Activated CD4-positive, CD25-positive, alpha-beta regulatory T cell (primary cell): ENCODE data around the gene AAMDC.

ENCODE experiments used
- DNase-seq, 4 experiments: peaks; one replicate each; lab custom pipeline; 2025; lab: John Stamatoyannopoulos, UW

Gene AAMDC

GRCh38 chr11:77820565-77821348 lies at the start of gene AAMDC, which contains the start of gene RSF1:
TSS of gene AAMDC (plus strand) at chr11:77821144. CDS start at chr11:77842497, 21,353 bp downstream.
TSS of gene RSF1 (minus strand) at chr11:77820722. CDS start at chr11:77820714, 8 bp downstream.
- peak; percentile 94 to 99 (median 96) for DNase-seq

DNA sequence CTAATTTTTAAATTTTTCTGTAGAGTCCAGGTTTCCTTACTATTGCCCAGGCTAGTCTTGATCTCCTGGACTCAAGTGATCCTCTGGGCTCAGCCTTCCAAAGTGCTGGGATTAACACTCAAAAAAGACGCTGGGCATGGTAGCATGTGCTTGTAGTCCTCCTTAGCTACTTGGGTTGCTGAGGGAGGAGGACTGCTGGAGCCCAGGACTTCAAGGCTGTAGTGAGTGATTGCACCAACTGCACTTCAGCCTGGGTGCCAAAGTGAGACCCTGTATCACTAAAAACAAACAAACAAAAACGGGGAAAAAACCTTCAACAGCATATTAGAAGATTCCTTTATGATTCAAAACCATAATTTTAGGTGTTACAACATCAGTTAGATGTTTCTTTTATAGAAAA lies 45.0 kb upstream of the AAMDC start:
- no peak for DNase-seq

GRCh38 chr11:77776455-77776854 lies 44.5 kb upstream of the AAMDC start:
- DNase-seq, result no peak

- no peak for DNase-seq
Observed at GRCh38 chr11:77778118-77778517, 42.8 kb upstream of the AAMDC start.

DNA sequence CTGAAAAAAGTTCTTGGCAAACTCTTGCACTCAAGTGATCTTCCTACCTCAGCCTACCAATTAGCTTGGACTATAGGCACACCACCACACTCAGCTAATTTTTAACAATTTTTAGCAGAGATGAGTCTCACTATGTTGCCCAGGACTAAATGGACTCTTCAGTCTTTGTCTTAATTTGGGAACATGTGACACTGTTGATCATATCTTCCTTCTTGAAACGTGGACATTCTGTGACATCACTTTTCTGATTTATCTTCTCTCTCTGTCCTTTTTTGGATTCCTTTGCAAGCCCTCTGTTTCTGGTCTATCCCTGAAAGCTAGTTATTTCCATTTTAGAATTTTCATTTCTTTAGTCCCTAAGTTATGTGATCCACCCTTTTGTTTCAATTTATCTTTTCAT lies 42.4 kb upstream of the AAMDC start:
- DNase-seq, result no peak

- no peak for DNase-seq
Observed at GRCh38 chr11:77779935-77780334, 41.0 kb upstream of the AAMDC start.

DNA sequence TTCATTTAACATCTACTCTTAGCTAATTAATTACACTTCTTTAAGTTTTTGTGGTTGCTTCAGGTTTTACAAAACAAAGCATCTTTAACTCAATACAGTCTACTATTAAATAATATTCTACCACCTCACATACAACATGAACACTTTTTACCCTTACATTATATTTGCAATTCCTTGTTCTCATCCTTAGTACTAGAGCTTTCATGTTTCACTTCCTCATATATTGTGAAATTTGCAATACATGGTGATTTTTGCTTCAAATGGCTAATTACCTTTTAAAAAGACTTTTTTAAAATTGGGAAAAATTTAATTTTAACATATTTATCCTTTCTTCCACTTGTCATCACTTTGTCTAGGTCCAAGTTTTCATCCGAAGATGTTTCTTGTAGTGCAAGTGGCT lies 37.9 kb upstream of the AAMDC start:
- DNase-seq, result no peak

DNA sequence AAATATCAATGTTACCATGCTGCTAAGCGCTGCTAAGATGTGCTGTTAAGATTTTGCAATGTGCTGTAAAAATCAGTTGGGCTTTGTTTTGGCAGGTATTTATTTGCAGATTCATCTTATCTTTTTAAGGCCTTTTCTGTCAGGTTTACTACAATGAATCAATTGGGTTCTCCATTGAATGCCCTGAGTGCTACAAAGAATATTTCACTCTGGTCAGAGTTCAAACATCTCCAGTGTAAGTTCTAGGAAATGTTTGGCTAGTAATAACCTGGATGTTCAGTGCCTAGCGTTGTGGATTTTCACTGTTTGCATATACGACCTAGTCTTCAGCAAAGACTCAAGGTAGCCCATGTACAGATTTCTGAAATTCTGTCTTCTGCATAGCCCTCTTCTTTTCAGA lies 36.4 kb upstream of the AAMDC start:
- DNase-seq, result no peak

GRCh38 chr11:77789061-77789730 lies 31.7 kb upstream of the AAMDC start:
- DNase-seq, result no peak

GRCh38 chr11:77789731-77790476 lies 31.0 kb upstream of the AAMDC start:
- DNase-seq, result no peak

DNA sequence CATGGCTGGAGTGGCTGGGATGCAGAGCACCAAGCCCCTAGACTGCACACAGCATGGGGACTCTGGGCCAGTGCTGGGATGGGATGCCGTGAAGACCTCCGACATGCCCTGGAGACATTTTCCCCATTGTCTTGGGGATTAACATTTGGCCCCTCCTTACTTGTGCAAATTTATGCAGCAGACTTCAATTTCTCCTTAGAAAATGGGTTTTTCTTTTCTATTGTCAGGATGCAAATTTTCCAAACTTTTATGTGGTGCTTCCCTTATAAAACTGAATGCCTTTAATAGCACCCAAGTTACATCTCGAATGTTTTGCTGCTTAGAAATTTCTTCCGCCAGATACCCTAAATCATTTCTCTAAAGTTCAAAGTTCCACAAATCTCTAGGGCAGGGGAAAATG lies 29.6 kb upstream of the AAMDC start:
- no peak for DNase-seq

GRCh38 chr11:77793972-77794371 lies 27.0 kb upstream of the AAMDC start:
- DNase-seq, result no peak

GRCh38 chr11:77799338-77799737 lies 21.6 kb upstream of the AAMDC start:
- DNase-seq, result no peak

DNA sequence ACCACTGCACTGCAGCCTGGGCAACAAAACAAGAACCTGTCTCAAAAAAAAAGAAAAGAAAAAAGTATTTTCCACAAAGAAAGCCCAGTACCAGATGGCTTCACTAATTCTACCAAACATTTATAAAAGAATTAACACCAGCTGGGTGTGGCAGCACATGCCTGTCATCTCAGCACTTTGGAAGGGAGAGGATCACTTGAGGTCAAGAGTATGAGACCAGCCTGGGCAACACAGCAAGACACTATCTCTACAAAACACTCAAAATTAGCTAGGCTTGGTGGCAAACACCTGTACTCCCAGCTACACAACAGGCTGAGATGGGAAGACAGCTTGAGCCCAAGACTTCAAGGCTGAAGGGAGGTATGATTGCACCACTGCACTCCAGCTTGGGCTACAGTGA lies 20.5 kb upstream of the AAMDC start:
- DNase-seq, result no peak

- DNase-seq, result no peak
Observed at GRCh38 chr11:77801477-77801876, 19.5 kb upstream of the AAMDC start.

GRCh38 chr11:77806415-77806814 lies 14.5 kb upstream of the AAMDC start:
- DNase-seq, result no peak

DNA sequence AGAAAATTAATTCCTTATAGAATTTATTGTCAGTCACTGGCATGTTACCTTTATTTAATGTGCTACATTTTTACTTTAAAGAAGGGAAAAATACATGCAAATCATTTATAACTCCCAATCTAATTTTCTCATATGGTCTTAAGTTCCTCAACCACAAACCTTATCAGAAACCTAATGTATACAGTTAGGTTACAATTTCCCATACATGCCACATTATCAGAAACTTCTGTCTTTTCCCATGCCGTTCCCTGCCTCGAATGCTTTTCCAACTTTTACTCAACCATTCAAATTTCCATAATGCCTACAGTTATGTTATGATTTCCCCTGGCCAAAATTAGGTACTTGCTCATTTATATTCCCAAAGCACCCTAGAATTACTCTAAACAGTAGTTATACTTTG lies 14.0 kb upstream of the AAMDC start:
- no peak for DNase-seq

- no peak for DNase-seq
Observed at GRCh38 chr11:77813256-77813655, 7.7 kb upstream of the AAMDC start.

GRCh38 chr11:77814848-77815247 lies 6.1 kb upstream of the AAMDC start:
- no peak for DNase-seq

DNA sequence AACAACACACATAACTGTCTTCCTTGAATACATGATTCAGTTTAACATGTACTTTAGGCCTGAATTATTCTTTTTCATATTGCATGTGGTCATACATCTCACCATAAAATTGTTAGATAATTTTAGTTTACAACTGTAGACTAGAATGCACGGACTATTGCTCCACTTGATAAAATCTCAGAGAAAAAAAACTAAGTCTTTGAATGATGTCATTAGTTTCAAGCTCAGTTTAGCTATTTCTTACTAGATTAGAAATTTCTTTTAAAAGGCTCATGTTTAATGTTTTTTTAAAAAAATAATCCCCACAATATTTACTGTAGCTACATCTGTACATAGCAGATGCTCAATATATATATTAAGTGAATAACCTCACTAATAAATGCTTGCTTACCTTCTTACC lies 5.5 kb upstream of the AAMDC start:
- no peak for DNase-seq

GRCh38 chr11:77819411-77819920 lies 1.5 kb upstream of the AAMDC start:
- peak; percentile 43 to 74 (median 66) for DNase-seq

GRCh38 chr11:77819921-77820564 lies 901 bp upstream of the AAMDC start:
- DNase-seq, result peak in 3 of 4 experiments; percentile 16 to 31 (median 27)
